Heart left ventricle (tissue), 16 donors: ENCODE data around the gene CA4. TPM values are rescaled to one million over a fixed set of nuclear protein-coding genes. Genes with fewer than 3 reads are reported as not detected.

Experiments used
- ATAC-seq, 4 donors: fragments of 200-7000 bp; cut with Tn5 transposase; one replicate each; pipeline ENCODE4 v1.9.1; 2020 to 2022; ENCODE audit warnings: moderate library complexity in 4 of 4, mild to moderate bottlenecking in 3 of 4, moderate number of reproducible peaks in 1 of 4
- DNase-seq, 5 donors: peaks; one replicate each; pipeline ENCODE4 v3.0.0-alpha.2; 2020
- H3K27ac ChIP-seq, 12 donors: fragments of 200-600 bp; sonication (generic) in 4 of 12; one replicate each; pipeline versions ENCODE4 v1.5.0 to v1.8.0; 2016 to 2022; ENCODE audit warnings: mild to moderate bottlenecking in 2 of 12
- H3K27me3 ChIP-seq, 9 donors: fragments of 200-600 bp; sonication (generic) in 2 of 9; one replicate each; pipeline versions ENCODE4 v1.5.1 to v1.8.0; 2016 to 2022; ENCODE audit warnings: mild to moderate bottlenecking in 3 of 9
- H3K36me3 ChIP-seq, 9 donors: fragments of 200-600 bp; sonication (generic) in 2 of 9; one replicate each; pipeline versions ENCODE4 v1.5.0 to v1.8.0; 2018 to 2022; ENCODE audit warnings: mild to moderate bottlenecking in 2 of 9
- H3K4me1 ChIP-seq, 12 donors: fragments of 200-600 bp; sonication (generic) in 4 of 12; one replicate each; pipeline versions ENCODE4 v1.5.0 to v1.8.0; 2016 to 2022; ENCODE audit warnings: mild to moderate bottlenecking in 3 of 12
- H3K4me3 ChIP-seq, 12 donors: fragments of 200-600 bp; sonication (generic) in 4 of 12; one replicate each; pipeline versions ENCODE4 v1.5.0 to v1.8.0; 2017 to 2022; ENCODE audit warnings: mild to moderate bottlenecking in 9 of 12, moderate library complexity in 4 of 12
- H3K9me3 ChIP-seq, 12 donors: fragments of 200-600 bp; sonication (generic) in 4 of 12; one replicate each; pipeline versions ENCODE4 v1.5.0 to v1.8.0; 2016 to 2022; ENCODE audit warnings: mild to moderate bottlenecking in 1 of 12
- POLR2A ChIP-seq, 2 donors: fragments of 450-650 bp; IDR thresholded peaks; one replicate each; pipeline ENCODE4 v1.6.1; 2017; ENCODE audit warnings: antibody characterized with exemption in 2 of 2, mild to moderate bottlenecking in 2 of 2, moderate library complexity in 2 of 2
- WGBS, 4 donors: extraction: QIAGEN DNeasy Blood & Tissue Kit in 2 of 4; methylation state at CpG; one replicate each; pipeline versions ENCODE4 v1.1.5 to v1.1.7; 2013 to 2018; 5-methylcytosine and 5-hydroxymethylcytosine counted together
- intact Hi-C, 10 donors: fragments of 100-400 bp; cut with DNase I; formaldehyde crosslinking; loops; one replicate each; pipeline versions ENCODE4 v1.11.1 to v1.14.2; 2022
- polyA plus RNA-seq, 2 donors: library from polyadenylated mRNA; stranded (reverse); fragments of 200-250 nt; gene quantifications; one replicate each; pipeline ENCODE4 v1.2.3, GENCODE V29; 2013
- total RNA-seq, 9 donors: library from RNA; depleted of rRNA in 2 of 9; stranded (reverse); fragments of >200 nt in 2 of 9; fragmentation: NEBNext Ultra II Directional in 3 of 9; extraction: Animal tissue kit (Norgen Biotek cat#: 25700) in 3 of 9; gene quantifications; one replicate each; pipeline versions ENCODE4 v1.1.0 to v1.2.4, GENCODE V29; 2016 to 2023
- TF ChIP-seq, protein P1 (sequence below), 12 donors: fragments of 200-600 bp; sonication (generic) in 4 of 12; IDR thresholded peaks; one replicate each; pipeline versions ENCODE4 v1.5.0 to v1.8.0; 2018 to 2022; ENCODE audit warnings: antibody characterized with exemption in 12 of 12, mild to moderate bottlenecking in 5 of 12
- donor health status: ischemic (EF 13 %, LVEDD 7.1; RV severe dilation, severe dysfunction).
- donor health status: healthy with polysubstance abuse.
- donor health status: DM: no; HTN: yes; CAD: no.
- donor health status: DM: no; HTN: no; CAD: no.
- donor health status: ischemic (EF 25% LVEDD 6.9; RV normal size, moderate dysfunction).
- donor health status: ischemic (EF 25% LVEDD 5.7; RV mildly dilated, moderate dysfunction).
- donor health status: healthy.
- donor health status: DM: yes; HTN: yes; CAD: no.
- donor health status: ischemic (EF 35%, LVEDD 5.7; RV mildly dilated, moderate dysfunction).
- donor health status: nonischemic (EF 11% LVEDD 7.7; RV severe dilation, severe dysfunction).
- donor health status: DM: yes; HTN: yes; CAD: no.
- donor health status: PGD.
- donor health status: ischemic (EF 29% LVEDD 5.4; RV normal size, mild dysfunction).
- donor health status: nonischemic (EF 23%, LVEDD 6.1; RV moderate dilation, normal function).

The CA4 gene
- total and polyA plus RNA-seq, 11 donors = 12.4 to 54.0 (median 17.7) TPM

DNA sequence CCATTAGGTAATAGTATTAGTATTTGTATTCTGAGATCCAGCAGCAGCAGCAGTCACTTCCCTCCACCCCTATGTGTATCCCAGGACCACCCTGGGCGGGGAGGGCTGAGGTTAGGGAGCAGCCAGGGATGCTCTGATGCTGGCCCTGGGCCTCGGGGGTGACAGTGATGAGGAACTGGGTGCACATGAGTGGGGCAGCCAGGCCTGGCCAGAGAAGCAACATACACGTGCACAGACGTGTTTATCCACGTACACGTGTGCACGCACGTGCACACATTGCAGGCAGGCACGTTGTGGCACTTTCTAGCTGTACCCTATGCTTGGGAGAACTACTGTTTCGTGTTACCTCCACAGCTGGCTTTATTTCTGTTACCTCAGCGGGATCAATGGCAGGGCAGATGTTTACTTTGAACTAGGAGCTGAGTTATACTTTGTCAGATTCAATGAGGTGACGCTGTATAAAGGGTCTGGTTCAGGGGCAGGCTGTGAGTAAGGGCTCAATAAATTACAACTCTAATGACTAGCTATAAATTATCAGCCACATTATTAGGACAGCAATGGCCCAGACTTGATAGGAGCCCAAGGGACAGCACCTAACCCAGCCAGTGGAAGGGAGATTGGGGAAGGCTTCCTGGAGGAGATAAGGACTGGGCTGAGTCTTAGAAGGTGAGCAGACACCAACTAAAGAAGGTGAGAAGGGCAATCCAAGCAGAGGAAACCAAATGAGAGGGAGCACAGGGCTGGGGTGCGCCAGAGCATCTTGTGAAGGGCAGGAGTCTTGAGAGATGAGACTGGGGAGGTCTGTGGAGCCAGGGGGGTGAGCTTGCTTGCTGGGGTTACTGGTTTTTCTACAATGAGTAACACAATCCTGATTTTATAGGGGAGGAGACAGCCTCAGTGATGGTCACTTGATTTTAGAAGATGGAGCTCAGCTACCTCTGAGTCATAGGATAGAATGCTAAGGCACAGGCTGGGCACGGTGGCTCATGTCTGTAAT is 22.4 kb upstream of the CA4 start:
- H3K36me3 ChIP-seq = peaks cover 0 to 9% (median 0%) of the 10 kb centered on the region in 9 donors
- intact Hi-C loops = no loop called here
- H3K4me1 ChIP-seq = peaks cover 0 to under 1% (median 0%) of the 10 kb centered on the region in 12 donors
- ATAC-seq (no peak), DNase-seq (no peak)
- H3K9me3 ChIP-seq = no peaks in the 10 kb centered on the region
- H3K27me3 ChIP-seq = no peaks in the 10 kb centered on the region
- TF ChIP-seq, protein P1, sequence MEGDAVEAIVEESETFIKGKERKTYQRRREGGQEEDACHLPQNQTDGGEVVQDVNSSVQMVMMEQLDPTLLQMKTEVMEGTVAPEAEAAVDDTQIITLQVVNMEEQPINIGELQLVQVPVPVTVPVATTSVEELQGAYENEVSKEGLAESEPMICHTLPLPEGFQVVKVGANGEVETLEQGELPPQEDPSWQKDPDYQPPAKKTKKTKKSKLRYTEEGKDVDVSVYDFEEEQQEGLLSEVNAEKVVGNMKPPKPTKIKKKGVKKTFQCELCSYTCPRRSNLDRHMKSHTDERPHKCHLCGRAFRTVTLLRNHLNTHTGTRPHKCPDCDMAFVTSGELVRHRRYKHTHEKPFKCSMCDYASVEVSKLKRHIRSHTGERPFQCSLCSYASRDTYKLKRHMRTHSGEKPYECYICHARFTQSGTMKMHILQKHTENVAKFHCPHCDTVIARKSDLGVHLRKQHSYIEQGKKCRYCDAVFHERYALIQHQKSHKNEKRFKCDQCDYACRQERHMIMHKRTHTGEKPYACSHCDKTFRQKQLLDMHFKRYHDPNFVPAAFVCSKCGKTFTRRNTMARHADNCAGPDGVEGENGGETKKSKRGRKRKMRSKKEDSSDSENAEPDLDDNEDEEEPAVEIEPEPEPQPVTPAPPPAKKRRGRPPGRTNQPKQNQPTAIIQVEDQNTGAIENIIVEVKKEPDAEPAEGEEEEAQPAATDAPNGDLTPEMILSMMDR (IDR thresholded peaks at IDR 0.05) = no peak
- TF ChIP-seq POLR2A (IDR thresholded peaks at IDR 0.05) = no peak
- no peak overlapping the region for H3K4me3 ChIP-seq
- no peak overlapping the region for H3K27ac ChIP-seq
- WGBS, 4 donors = 83 to 85% (median 84%) methylated on average over 14 of the region's 14 CpGs

DNA sequence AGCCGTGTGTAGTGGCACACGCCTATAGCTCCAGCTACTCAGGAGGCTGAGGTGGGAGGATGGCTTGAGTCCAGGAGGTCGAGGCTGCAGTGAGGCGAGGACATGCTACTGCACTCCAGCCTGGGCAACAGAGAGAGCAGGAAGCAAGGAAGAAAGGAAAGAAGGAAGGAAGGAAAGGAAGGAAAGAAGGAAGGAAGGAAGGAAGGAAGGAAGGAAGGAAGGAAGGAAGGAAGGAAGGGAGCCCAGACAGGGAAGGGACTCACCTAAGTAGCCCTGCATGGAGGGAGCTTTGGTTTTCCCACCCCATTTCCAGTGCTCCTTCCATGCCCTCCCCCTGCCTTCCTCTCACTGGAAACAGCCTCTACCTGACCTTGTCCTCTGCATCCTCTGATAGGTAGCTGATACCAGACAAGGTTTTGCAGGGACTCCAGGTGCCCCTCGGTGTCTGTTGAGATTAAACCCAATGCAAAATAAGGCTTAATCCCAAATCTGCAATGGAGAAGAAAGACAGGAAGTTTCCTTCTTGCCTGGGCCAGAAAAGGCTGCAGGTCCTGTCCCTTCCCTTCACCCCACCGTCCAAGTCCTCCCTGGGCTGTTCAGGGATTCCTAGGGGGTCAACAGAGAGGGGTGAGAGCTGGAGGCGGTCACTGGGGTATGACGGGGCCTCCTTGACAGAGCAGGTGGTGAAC is 21.5 kb upstream of the CA4 start:
- no peaks in the 10 kb centered on the region for H3K9me3 ChIP-seq
- 68 to 80% (median 70%) methylated on average over 8 of the region's 8 CpGs for WGBS, 4 donors
- no peaks in the 10 kb centered on the region for H3K27me3 ChIP-seq
- peaks cover 0 to 5% (median 0%) of the 10 kb centered on the region in 12 donors for H3K4me1 ChIP-seq
- intact Hi-C loops = no loop called here
- no peak overlapping the region for H3K4me3 ChIP-seq
- H3K27ac ChIP-seq = no peak overlapping the region
- no peak for ATAC-seq
- H3K36me3 ChIP-seq = peaks cover 0 to 14% (median 0%) of the 10 kb centered on the region in 9 donors
- no peak for DNase-seq
- TF ChIP-seq POLR2A (IDR thresholded peaks at IDR 0.05) = no peak
- TF ChIP-seq, protein P1 (IDR thresholded peaks at IDR 0.05) = no peak

DNA sequence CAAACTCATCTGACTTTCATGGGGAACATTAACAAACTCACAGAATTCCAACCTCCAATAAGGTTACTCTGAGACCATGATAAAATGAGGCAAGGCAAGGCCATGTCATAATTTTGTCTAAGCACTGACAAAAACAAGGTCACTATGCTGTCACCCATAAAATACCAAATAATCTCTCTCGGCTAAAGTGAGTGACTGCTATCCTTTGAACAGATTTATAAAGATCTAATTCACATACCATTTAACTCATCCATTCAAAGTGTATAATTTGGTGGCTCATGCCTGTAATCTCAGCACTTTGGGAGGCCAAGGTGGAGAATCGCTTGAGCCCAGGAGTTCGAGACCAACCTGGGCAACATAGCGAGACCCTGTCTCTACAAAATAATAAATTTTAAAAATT is 20.6 kb upstream of the CA4 start:
- DNase-seq (no peak), ATAC-seq (no peak)
- no peak for TF ChIP-seq POLR2A (IDR thresholded peaks at IDR 0.05)
- TF ChIP-seq, protein P1 (IDR thresholded peaks at IDR 0.05) = no peak
- no peaks in the 10 kb centered on the region for H3K9me3 ChIP-seq
- WGBS, 4 donors = 91 to 98% (median 95%) methylated on average over 4 of the region's 4 CpGs
- H3K27ac ChIP-seq = no peak overlapping the region
- intact Hi-C loops = no loop called here
- H3K36me3 ChIP-seq = peaks cover 0 to 14% (median 0%) of the 10 kb centered on the region in 9 donors
- peaks cover 0 to 14% (median 1%) of the 10 kb centered on the region in 12 donors for H3K4me1 ChIP-seq
- no peak overlapping the region for H3K4me3 ChIP-seq
- no peaks in the 10 kb centered on the region for H3K27me3 ChIP-seq

DNA sequence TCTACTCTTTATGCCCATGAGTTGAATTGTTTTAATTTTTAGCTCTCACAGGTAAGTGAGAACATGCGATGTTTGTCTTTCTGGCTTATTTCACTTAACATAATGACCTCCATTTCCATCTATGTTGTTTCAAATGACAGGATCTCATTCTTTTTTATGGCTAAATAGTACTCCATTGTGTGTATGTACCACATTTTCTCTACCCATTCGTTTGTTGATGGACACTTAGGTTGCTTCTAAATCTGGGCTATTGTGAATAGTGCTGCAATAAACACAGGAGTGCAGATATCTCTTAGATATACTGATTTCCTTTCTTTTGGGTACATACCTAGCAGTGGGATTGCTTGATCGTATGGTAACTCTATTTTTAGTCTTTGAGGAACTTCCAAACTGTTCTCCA is 19.3 kb upstream of the CA4 start:
- DNase-seq (no peak), ATAC-seq (no peak)
- H3K9me3 ChIP-seq = no peaks in the 10 kb centered on the region
- H3K27me3 ChIP-seq = no peaks in the 10 kb centered on the region
- peaks cover 0 to 14% (median 0%) of the 10 kb centered on the region in 9 donors for H3K36me3 ChIP-seq
- H3K4me1 ChIP-seq = peaks cover 0 to 22% (median 7%) of the 10 kb centered on the region in 12 donors
- intact Hi-C loops = loop anchor here in 1 of 10 donors (10.0 kb wide), 1 partner anchor 304 kb away; no protein-coding TSS in a partner anchor
- TF ChIP-seq, protein P1 (IDR thresholded peaks at IDR 0.05) = no peak
- no peak for TF ChIP-seq POLR2A (IDR thresholded peaks at IDR 0.05)
- no peak overlapping the region for H3K4me3 ChIP-seq
- no peak overlapping the region for H3K27ac ChIP-seq
- 84 to 94% (median 90%) methylated on average over 3 of the region's 3 CpGs for WGBS, 4 donors
